Endothelial cell (in vitro differentiated cells): ENCODE results near the gene LYST. TPM values are rescaled to one million over a fixed set of nuclear protein-coding genes. Genes with fewer than 3 reads are reported as not detected.

Experiments
- DNase-seq: peaks from one replicate; pipeline ENCODE4 v3.0.0; 2021; ENCODE audit warnings: low spot score
- H3K27ac Mint-ChIP-seq: one replicate; pipeline ENCODE4 v1.8.0; 2021; ENCODE audit warnings: mixed read lengths, inconsistent platforms; ENCODE audit not compliant: unreplicated experiment
- H3K27me3 Mint-ChIP-seq: one replicate; pipeline ENCODE4 v1.8.0; 2021; ENCODE audit warnings: mild to moderate bottlenecking, moderate library complexity, mixed read lengths, inconsistent platforms; ENCODE audit not compliant: unreplicated experiment
- H3K36me3 Mint-ChIP-seq: one replicate; pipeline ENCODE4 v1.8.0; 2021; ENCODE audit warnings: mild to moderate bottlenecking, low read depth, mixed read lengths, inconsistent platforms; ENCODE audit not compliant: unreplicated experiment
- H3K4me1 Mint-ChIP-seq: one replicate; pipeline ENCODE4 v1.8.0; 2021; ENCODE audit warnings: mild to moderate bottlenecking, mixed read lengths, inconsistent platforms; ENCODE audit not compliant: unreplicated experiment
- H3K4me3 Mint-ChIP-seq: one replicate; pipeline ENCODE4 v1.8.0; 2021; ENCODE audit warnings: mild to moderate bottlenecking, mixed read lengths, inconsistent platforms; ENCODE audit not compliant: unreplicated experiment
- H3K9me3 Mint-ChIP-seq: one replicate; pipeline ENCODE4 v1.8.0; 2021; ENCODE audit warnings: mixed read lengths, inconsistent platforms; ENCODE audit not compliant: unreplicated experiment
- total RNA-seq: library from RNA; stranded (reverse); fragmentation: NEBNext Ultra II Directional; extraction: Animal tissue kit (Norgen Biotek cat#: 25700); gene quantifications from one replicate; pipeline ENCODE4 v1.2.1, GENCODE V29; 2021; ENCODE audit not compliant: unreplicated experiment
- TF ChIP-seq, protein P1 (sequence below): fragments of 200-600 bp; sonication (generic); IDR thresholded peaks from one replicate; pipeline ENCODE4 v1.5.0; 2021; ENCODE audit warnings: antibody characterized with exemption; ENCODE audit not compliant: unreplicated experiment

LYST gene
- total RNA-seq, 1 donor from 2014 or later: 7.4 TPM

DNA sequence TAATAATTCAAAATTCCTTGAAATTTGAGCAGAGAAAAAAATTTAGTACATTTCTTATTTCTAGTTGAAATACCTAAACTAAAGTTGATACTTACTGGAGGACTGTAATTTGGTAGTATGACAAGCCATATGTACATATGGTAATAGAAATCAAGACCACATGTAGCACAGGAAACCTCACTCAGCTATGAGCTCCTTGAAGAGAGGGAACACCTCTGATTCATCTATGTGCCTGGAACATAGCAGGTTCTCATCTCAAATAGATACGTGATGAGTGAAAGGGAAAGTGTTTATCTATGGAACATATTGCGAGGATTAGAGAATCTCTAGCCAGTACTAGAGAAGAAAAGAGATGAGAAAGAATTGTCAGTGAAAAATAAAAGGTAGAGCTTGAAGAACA, 169.2 kb downstream of the LYST start:
- Mint-ChIP-seq H3K27ac (no peak overlapping the region), H3K9me3 (no peaks in the 10 kb centered on the region), H3K27me3 (peaks cover 2% of the 10 kb centered on the region)

DNA sequence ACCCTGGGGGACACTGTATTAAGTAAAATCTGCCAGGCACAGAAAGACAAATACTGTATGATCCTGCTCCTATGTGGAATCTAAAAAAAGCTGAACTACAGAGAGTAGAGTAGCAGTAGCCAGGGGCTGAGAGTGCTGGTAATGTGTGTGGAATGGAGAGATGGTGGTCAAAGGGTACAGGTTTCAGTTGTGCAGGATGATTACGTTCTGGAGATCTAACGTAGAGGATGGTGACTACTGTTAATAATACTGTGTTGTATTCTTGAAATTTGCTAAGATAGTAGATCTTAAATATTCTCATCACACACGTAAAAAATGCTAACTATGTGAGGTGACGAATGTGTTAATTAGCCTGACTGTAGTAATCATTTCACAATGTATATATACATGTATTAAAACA, 177.3 kb downstream of the LYST start:
- H3K4me3 Mint-ChIP-seq: no peak overlapping the region
- H3K27me3 Mint-ChIP-seq: no peaks in the 10 kb centered on the region
- no peaks in the 10 kb centered on the region for H3K36me3 Mint-ChIP-seq
- TF ChIP-seq, protein P1, sequence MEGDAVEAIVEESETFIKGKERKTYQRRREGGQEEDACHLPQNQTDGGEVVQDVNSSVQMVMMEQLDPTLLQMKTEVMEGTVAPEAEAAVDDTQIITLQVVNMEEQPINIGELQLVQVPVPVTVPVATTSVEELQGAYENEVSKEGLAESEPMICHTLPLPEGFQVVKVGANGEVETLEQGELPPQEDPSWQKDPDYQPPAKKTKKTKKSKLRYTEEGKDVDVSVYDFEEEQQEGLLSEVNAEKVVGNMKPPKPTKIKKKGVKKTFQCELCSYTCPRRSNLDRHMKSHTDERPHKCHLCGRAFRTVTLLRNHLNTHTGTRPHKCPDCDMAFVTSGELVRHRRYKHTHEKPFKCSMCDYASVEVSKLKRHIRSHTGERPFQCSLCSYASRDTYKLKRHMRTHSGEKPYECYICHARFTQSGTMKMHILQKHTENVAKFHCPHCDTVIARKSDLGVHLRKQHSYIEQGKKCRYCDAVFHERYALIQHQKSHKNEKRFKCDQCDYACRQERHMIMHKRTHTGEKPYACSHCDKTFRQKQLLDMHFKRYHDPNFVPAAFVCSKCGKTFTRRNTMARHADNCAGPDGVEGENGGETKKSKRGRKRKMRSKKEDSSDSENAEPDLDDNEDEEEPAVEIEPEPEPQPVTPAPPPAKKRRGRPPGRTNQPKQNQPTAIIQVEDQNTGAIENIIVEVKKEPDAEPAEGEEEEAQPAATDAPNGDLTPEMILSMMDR: no peak
- no peak for DNase-seq
- no peak overlapping the region for H3K27ac Mint-ChIP-seq
- H3K9me3 Mint-ChIP-seq: no peaks in the 10 kb centered on the region
- peaks cover 7% of the 10 kb centered on the region for H3K4me1 Mint-ChIP-seq

More for the DNA sequence above, 169.2 kb downstream of the LYST start:
- Mint-ChIP-seq H3K4me1 (no peaks in the 10 kb centered on the region), H3K36me3 (no peaks in the 10 kb centered on the region), H3K4me3 (no peak overlapping the region)
- TF ChIP-seq, protein P1: no peak
- DNase-seq: no peak

DNA sequence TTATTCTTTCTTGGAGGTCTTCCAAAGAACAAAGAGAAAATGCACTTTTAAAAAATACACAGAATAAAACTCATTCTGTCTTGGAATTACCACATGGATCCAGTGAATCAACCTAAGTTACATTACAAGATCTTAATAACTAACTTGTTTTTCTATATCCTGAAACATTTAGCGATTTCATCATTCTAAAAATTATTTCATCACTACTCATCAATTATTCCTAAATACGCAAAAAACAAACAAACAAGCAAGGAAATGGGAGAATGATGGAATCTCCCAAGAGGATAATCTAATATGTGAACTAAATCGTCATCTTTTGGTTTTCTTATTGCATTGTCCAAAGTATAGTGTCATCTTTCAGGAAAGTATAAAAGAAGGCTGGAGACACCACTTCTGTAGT, 178.6 kb downstream of the LYST start:
- H3K27ac Mint-ChIP-seq: no peak overlapping the region
- DNase-seq: no peak
- no peak overlapping the region for H3K4me3 Mint-ChIP-seq
- no peaks in the 10 kb centered on the region for H3K36me3 Mint-ChIP-seq
- no peaks in the 10 kb centered on the region for H3K9me3 Mint-ChIP-seq
- H3K4me1 Mint-ChIP-seq: peaks cover 7% of the 10 kb centered on the region
- TF ChIP-seq, protein P1: no peak
- H3K27me3 Mint-ChIP-seq: no peaks in the 10 kb centered on the region

GRCh38 chr1:235683653-235684052, 183.1 kb downstream of the LYST start:
- no peak overlapping the region for H3K4me3 Mint-ChIP-seq
- peaks cover 7% of the 10 kb centered on the region for H3K4me1 Mint-ChIP-seq
- peaks cover 5% of the 10 kb centered on the region for H3K36me3 Mint-ChIP-seq
- no peaks in the 10 kb centered on the region for H3K9me3 Mint-ChIP-seq
- no peak overlapping the region for H3K27ac Mint-ChIP-seq
- no peaks in the 10 kb centered on the region for H3K27me3 Mint-ChIP-seq
- no peak for DNase-seq
- TF ChIP-seq, protein P1: no peak

GRCh38 chr1:235682216-235682615, 184.5 kb downstream of the LYST start:
- DNase-seq: no peak
- Mint-ChIP-seq H3K4me3 (no peak overlapping the region), H3K9me3 (no peaks in the 10 kb centered on the region), H3K27ac (no peak overlapping the region), H3K27me3 (no peaks in the 10 kb centered on the region), H3K4me1 (peaks cover 7% of the 10 kb centered on the region), H3K36me3 (peaks cover 5% of the 10 kb centered on the region)
- TF ChIP-seq, protein P1: no peak
